K562 (cell line): Measurements from ENCODE around the gene CTRB2. TPM values are rescaled to one million over a fixed set of nuclear protein-coding genes. Genes with fewer than 3 reads are reported as not detected.

Experiments
- ATAC-seq: fragments of 200-7000 bp; cut with Tn5 transposase; 3 replicates; pipeline ENCODE4 v1.9.1; 2020; ENCODE audit warnings: moderate library complexity
- BruUV-seq: library from RNA; stranded (reverse); fragments of 400-500 nt; replicated peaks from 2 replicates; lab custom pipeline; 2021; lab: Mats Ljungman, UMichigan
- CTCF ChIA-PET: fragments of 300-600 bp; formaldehyde crosslinking; extraction: SDS; loops from one replicate; lab custom pipeline; 2021; ENCODE audit warnings: low intra/inter-chr PET ratio; lab: Yijun Ruan, JAX
- POLR2A ChIA-PET: fragments of 300-600, 350-650 bp; sonication (Branson Sonifier 250); formaldehyde crosslinking; extraction: SDS; loops from one replicate; lab custom pipeline; 2021; ENCODE audit warnings: antibody characterized with exemption, inconsistent platforms; lab: Yijun Ruan, JAX
- DNase-seq, 4 experiments: peaks; one replicate each; pipeline versions ENCODE4 v3.0.0 to v3.0.0-alpha.2; 2011 to 2018; ENCODE audit warnings: low spot score in 3 of 4, mixed read lengths in 3 of 4; ENCODE audit errors: extremely low read depth in 1 of 4
- FAIRE-seq: peaks from 2 replicates; lab custom pipeline; 2011; peaks lifted over from hg19 to GRCh38; lab: Jason Lieb, UNC
- H2AFZ ChIP-seq: 2 replicates; pipeline ENCODE4 v1.6.0; 2011; ENCODE audit warnings: low read depth, low read length, control low read depth, inconsistent platforms
- H3K27ac ChIP-seq: fragments of 200-600 bp; 3 replicates; pipeline ENCODE4 v1.8.0; 2011; ENCODE audit warnings: low read depth, mild to moderate bottlenecking, control low read depth, inconsistent platforms, low read length, moderate library complexity, mixed read lengths; ENCODE audit errors: extremely low read depth
- H3K27me3 ChIP-seq, 2 experiments: fragments of 300-600 bp in 1 of 2; 2 replicates in 1 of 2; 3 replicates in 1 of 2; pipeline versions ENCODE4 v1.6.0 to v1.8.0; 2011; ENCODE audit warnings: inconsistent platforms in 2 of 2, low read length in 2 of 2, mild to moderate bottlenecking in 1 of 2, mixed read lengths in 1 of 2, moderate library complexity in 1 of 2; ENCODE audit not compliant: control insufficient read depth in 2 of 2, insufficient read depth in 2 of 2
- H3K36me3 ChIP-seq: fragments of 300-600 bp; 3 replicates; pipeline ENCODE4 v1.8.0; 2011; ENCODE audit warnings: mild to moderate bottlenecking, low read length, inconsistent platforms; ENCODE audit not compliant: control insufficient read depth, insufficient read depth
- H3K4me1 ChIP-seq, 2 experiments: fragments of 200-600 bp in 1 of 2; replicated peaks in 1 of 2; 2 replicates in 1 of 2; 3 replicates in 1 of 2; pipeline versions ENCODE4 v1.5.1 to v1.8.0; 2011; ENCODE audit warnings: inconsistent platforms in 2 of 2, low read length in 2 of 2, mild to moderate bottlenecking in 1 of 2, mixed read lengths in 1 of 2, moderate library complexity in 1 of 2; ENCODE audit not compliant: control insufficient read depth in 2 of 2, insufficient read depth in 2 of 2
- H3K4me2 ChIP-seq: 2 replicates; pipeline ENCODE4 v1.6.1; 2011; ENCODE audit warnings: low read length, control low read depth, inconsistent platforms, mixed read lengths; ENCODE audit not compliant: insufficient read depth
- H3K4me3 ChIP-seq: fragments of 200-600 bp; sonication (generic), shearing (Covaris generic); 2 replicates; pipeline ENCODE4 v1.5.1; 2016; ENCODE audit warnings: control low read depth, inconsistent platforms
- H3K79me2 ChIP-seq: fragments of 200-600 bp; 3 replicates; pipeline ENCODE4 v1.8.0; 2011; ENCODE audit warnings: low read length, inconsistent platforms; ENCODE audit not compliant: control insufficient read depth, insufficient read depth
- H3K9ac ChIP-seq, 2 experiments: 2 replicates each; pipeline versions ENCODE4 v1.6.0 to v1.6.1; 2011; ENCODE audit warnings: low read depth in 2 of 2, low read length in 2 of 2, control low read depth in 1 of 2, inconsistent platforms in 1 of 2, mild to moderate bottlenecking in 1 of 2, mixed read lengths in 1 of 2; ENCODE audit not compliant: insufficient read depth in 1 of 2
- H3K9me1 ChIP-seq: one replicate; pipeline ENCODE4 v1.6.0; 2011; ENCODE audit warnings: inconsistent platforms, mild to moderate bottlenecking, low read length, moderate library complexity; ENCODE audit not compliant: control insufficient read depth, insufficient read depth
- H3K9me3 ChIP-seq: replicated peaks from 2 replicates; pipeline ENCODE4 v1.5.1; 2011; ENCODE audit warnings: low read depth, low read length, inconsistent platforms; ENCODE audit not compliant: control insufficient read depth, insufficient read depth
- H4K20me1 ChIP-seq: replicated peaks from 2 replicates; pipeline ENCODE4 v1.6.1; 2011; ENCODE audit warnings: low read length, inconsistent platforms, mixed read lengths; ENCODE audit not compliant: control insufficient read depth, insufficient read depth
- CC2D1A ChIP-seq: fragments of 450-650 bp; IDR thresholded peaks from 2 replicates; pipeline ENCODE4 v1.6.1; 2017; ENCODE audit warnings: mild to moderate bottlenecking
- ELK1 ChIP-seq: sonication (generic); formaldehyde crosslinking; IDR thresholded peaks from 2 replicates; pipeline ENCODE4 v1.8.1; 2022; ENCODE audit warnings: missing genetic modification reagents
- GTF2F1 ChIP-seq: IDR thresholded peaks from 2 replicates; pipeline ENCODE4 v1.6.1; 2011; ENCODE audit warnings: low read depth, low read length, improper control_type of control experiment
- HBP1 ChIP-seq: fragments of 450-650 bp; formaldehyde crosslinking; IDR thresholded peaks from 2 replicates; pipeline ENCODE4 v1.4.0; 2022; ENCODE audit warnings: missing genetic modification characterization
- HDAC3 ChIP-seq: fragments of 450-650 bp; IDR thresholded peaks from 2 replicates; pipeline ENCODE4 v1.6.1; 2018; ENCODE audit warnings: borderline replicate concordance, mild to moderate bottlenecking, moderate library complexity; ENCODE audit not compliant: partially characterized antibody
- ILF3 ChIP-seq: fragments of 450-650 bp; IDR thresholded peaks from 2 replicates; pipeline ENCODE4 v1.6.1; 2018; ENCODE audit warnings: antibody characterized with exemption, mild to moderate bottlenecking, moderate library complexity, borderline replicate concordance
- MBD2 ChIP-seq: sonication (generic); IDR thresholded peaks from 2 replicates; pipeline ENCODE4 v1.6.1; 2016; ENCODE audit warnings: low read depth, borderline replicate concordance
- MCM5 ChIP-seq: fragments of 450-650 bp; IDR thresholded peaks from 2 replicates; pipeline ENCODE4 v1.6.1; 2016; ENCODE audit warnings: low read depth
- TARDBP ChIP-seq: fragments of 450-650 bp; IDR thresholded peaks from 2 replicates; pipeline ENCODE4 v1.6.1; 2016
- TRIM28 ChIP-seq: fragments of 450-650 bp; IDR thresholded peaks from 2 replicates; pipeline ENCODE4 v1.6.1; 2017
- ZNF184 ChIP-seq: sonication (generic); formaldehyde crosslinking; IDR thresholded peaks from 2 replicates; pipeline ENCODE4 v1.5.0; 2020; ENCODE audit warnings: missing genetic modification reagents
- ZNF274 ChIP-seq: IDR thresholded peaks from 2 replicates; pipeline ENCODE4 v1.6.1; 2011; ENCODE audit warnings: low read depth, mild to moderate bottlenecking, low read length, moderate library complexity, borderline replicate concordance
- ZNF41 ChIP-seq: fragments of 250-450 bp; sonication (Bioruptor Pico); conservative IDR thresholded peaks from 2 replicates; pipeline ENCODE4 v1.4.0; 2020; ENCODE audit warnings: mild to moderate bottlenecking
- ZNF785 ChIP-seq: fragments of 250-450 bp; sonication (Bioruptor Pico); IDR thresholded peaks from 2 replicates; pipeline ENCODE4 v1.4.0; 2020; ENCODE audit warnings: mild to moderate bottlenecking
- WGBS: fragments of 100-300 bp; shearing (Covaris generic); methylation state at CpG from one replicate; pipeline ENCODE4 v1.1.6; 2016; ENCODE audit warnings: low coverage, mixed read lengths; ENCODE audit not compliant: insufficient coverage; ENCODE audit errors: missing lambda C conversion rate; 5-methylcytosine and 5-hydroxymethylcytosine counted together
- in situ Hi-C: fragments of 300-500 bp; cut with MboI; formaldehyde crosslinking; loops from 4 replicates; pipeline ENCODE4 v1.15.0; 2018; ENCODE audit warnings: inconsistent platforms, mixed read lengths
- intact Hi-C: fragments of 100-400 bp; cut with micrococcal nuclease; formaldehyde crosslinking; loops from 2 replicates; pipeline ENCODE4 v1.14.2; 2022
- polyA plus RNA-seq, 8 experiments: library from polyadenylated mRNA; depleted of rRNA in 4 of 8; stranded (reverse) in 5 of 8; unstranded in 3 of 8; fragments of >200 nt; fragmentation: Nextera tagmentation in 2 of 8; fragmentation: Illumina TruSeq in 1 of 8; extraction: Ambion mirVana in 2 of 8; extraction: Trizol in 1 of 8; gene quantifications; 2 replicates each; pipeline versions ENCODE4 v1.2.1 to v1.2.3, GENCODE V29; 2011 to 2014; ENCODE audit warnings: inconsistent platforms in 1 of 8, missing spikeins in 1 of 8
- total RNA-seq, 7 experiments: library from RNA; depleted of rRNA in 6 of 7; stranded (reverse); fragments of >200 nt in 6 of 7; fragmentation: Illumina TruSeq in 2 of 7; extraction: Trizol in 2 of 7; gene quantifications; 2 replicates each; pipeline versions ENCODE4 v1.2.1 to v1.2.3, GENCODE V29; 2011 to 2021; ENCODE audit warnings: low replicate concordance in 1 of 7
- TF ChIP-seq, protein P1 (sequence below), 2 experiments: IDR thresholded peaks; 2 replicates each; pipeline ENCODE4 v1.6.1; 2011; ENCODE audit warnings: borderline replicate concordance in 1 of 2, control low read depth in 1 of 2, low read depth in 1 of 2, low read length in 1 of 2, mild to moderate bottlenecking in 1 of 2, mixed read lengths in 1 of 2, moderate library complexity in 1 of 2; ENCODE audit not compliant: insufficient read depth in 1 of 2, insufficient read length in 1 of 2, poor library complexity in 1 of 2, severe bottlenecking in 1 of 2; ENCODE audit errors: extremely low read depth in 1 of 2
- TF ChIP-seq, protein P2 (sequence below): fragments of 450-650 bp; formaldehyde crosslinking; IDR thresholded peaks from 2 replicates; pipeline ENCODE4 v1.4.0; 2020; ENCODE audit warnings: mild to moderate bottlenecking, mixed read lengths

CTRB2 gene
- total and polyA plus RNA-seq, 9 of the 15 experiments (the other 6 are each of a cell fraction or from before 2014, with no cell fraction given): 5.1 TPM; not detected in 8

- peaks cover 29% of the 10 kb centered on the region for H3K9me3 ChIP-seq
- BruUV-seq: no TSS peak
- in situ Hi-C loops: no loop called here
Observed at GRCh38 chr16:75169899-75170405, 37.0 kb downstream of the CTRB2 start.

More at GRCh38 chr16:75169899-75170405, 37.0 kb downstream of the CTRB2 start:
- intact Hi-C loops: no loop called here
- H4K20me1 ChIP-seq: no peaks in the 10 kb centered on the region
- no peaks in the 10 kb centered on the region for H3K27me3 ChIP-seq
- ATAC-seq (no peak), FAIRE-seq (no peak), DNase-seq (no peak)
- H3K4me1 ChIP-seq: no peaks in the 10 kb centered on the region
- no peak overlapping the region for H3K27ac ChIP-seq
- no peak overlapping the region for H2AFZ ChIP-seq
- no peaks in the 10 kb centered on the region for H3K79me2 ChIP-seq
- WGBS: 82% methylated on average over 10 of the region's 10 CpGs
- no peaks in the 10 kb centered on the region for H3K9me1 ChIP-seq
- H3K36me3 ChIP-seq: peaks cover 44% of the 10 kb centered on the region
- no peak overlapping the region for H3K4me2 ChIP-seq
- H3K9ac ChIP-seq: no peak overlapping the region
- no peak for TF ChIP-seq CC2D1A
- TF ChIP-seq ELK1 (CRISPR knock-in tag): no peak
- TF ChIP-seq ZNF274: peak; percentile 98
- TF ChIP-seq ZNF184 (CRISPR knock-in tag): no peak
- TF ChIP-seq TARDBP: no peak
- TF ChIP-seq ILF3: no peak
- no peak for TF ChIP-seq HDAC3
- TF ChIP-seq ZNF785 (CRISPR knock-in tag): no peak
- TF ChIP-seq HBP1 (CRISPR knock-in tag): no peak
- TF ChIP-seq GTF2F1: no peak
- TF ChIP-seq MCM5: no peak
- no peak for TF ChIP-seq ZNF41
- no peak for TF ChIP-seq MBD2
- TF ChIP-seq, protein P1, sequence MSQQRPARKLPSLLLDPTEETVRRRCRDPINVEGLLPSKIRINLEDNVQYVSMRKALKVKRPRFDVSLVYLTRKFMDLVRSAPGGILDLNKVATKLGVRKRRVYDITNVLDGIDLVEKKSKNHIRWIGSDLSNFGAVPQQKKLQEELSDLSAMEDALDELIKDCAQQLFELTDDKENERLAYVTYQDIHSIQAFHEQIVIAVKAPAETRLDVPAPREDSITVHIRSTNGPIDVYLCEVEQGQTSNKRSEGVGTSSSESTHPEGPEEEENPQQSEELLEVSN (IDR thresholded peaks at IDR 0.05; ENCODE audit: borderline replicate concordance in 1 of 2, extremely low read depth in 1 of 2, insufficient read depth in 1 of 2, insufficient read length in 1 of 2, low read depth in 1 of 2, low read length in 1 of 2, poor library complexity in 1 of 2, severe bottlenecking in 1 of 2): no peak
- TF ChIP-seq, protein P2, sequence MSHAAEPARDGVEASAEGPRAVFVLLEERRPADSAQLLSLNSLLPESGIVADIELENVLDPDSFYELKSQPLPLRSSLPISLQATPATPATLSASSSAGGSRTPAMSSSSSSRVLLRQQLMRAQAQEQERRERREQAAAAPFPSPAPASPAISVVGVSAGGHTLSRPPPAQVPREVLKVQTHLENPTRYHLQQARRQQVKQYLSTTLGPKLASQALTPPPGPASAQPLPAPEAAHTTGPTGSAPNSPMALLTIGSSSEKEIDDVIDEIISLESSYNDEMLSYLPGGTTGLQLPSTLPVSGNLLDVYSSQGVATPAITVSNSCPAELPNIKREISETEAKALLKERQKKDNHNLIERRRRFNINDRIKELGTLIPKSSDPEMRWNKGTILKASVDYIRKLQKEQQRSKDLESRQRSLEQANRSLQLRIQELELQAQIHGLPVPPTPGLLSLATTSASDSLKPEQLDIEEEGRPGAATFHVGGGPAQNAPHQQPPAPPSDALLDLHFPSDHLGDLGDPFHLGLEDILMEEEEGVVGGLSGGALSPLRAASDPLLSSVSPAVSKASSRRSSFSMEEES (CRISPR knock-in tag): no peak
- 0 out of 2 replicates have a peak, but pooled peaks have one; percentile 29 for TF ChIP-seq TRIM28
- no peak overlapping the region for H3K4me3 ChIP-seq
- POLR2A ChIA-PET: interaction anchor here (1.3 kb wide), 1 partner anchor 14 kb away, joined by 3 read pairs; no protein-coding TSS in a partner anchor
- CTCF ChIA-PET: no interaction called here
